LoVo (cell line): ENCODE measurements around the gene ZNF771.
A peak's percentile ranks its signal among the peaks of the same experiment; 100 is the strongest.
"Not testable (repeated sequence)": the region's sequence is repeated elsewhere in the genome, so short reads cannot be mapped to it uniquely, and the experiment has no call there.

Experiments used
- DNase-seq: peaks from one replicate; pipeline ENCODE4 v3.0.0-alpha.2; 2016; ENCODE audit warnings: low spot score

Gene ZNF771

GRCh38 chr16:30376461-30376902 is 30.9 kb upstream of the ZNF771 start:
- DNase-seq: no peak

GRCh38 chr16:30377050-30377811 is 30.2 kb upstream of the ZNF771 start:
- DNase-seq: no peak

GRCh38 chr16:30377812-30378235 is 29.6 kb upstream of the ZNF771 start:
- peak; percentile 87 for DNase-seq

GRCh38 chr16:30378236-30379157 is 28.9 kb upstream of the ZNF771 start:
- DNase-seq: peak; percentile 96

- DNase-seq: no peak
Observed at GRCh38 chr16:30379158-30379783, 28.1 kb upstream of the ZNF771 start.

- DNase-seq: no peak
Observed at GRCh38 chr16:30380072-30380802, 27.2 kb upstream of the ZNF771 start.

- DNase-seq: no peak
Observed at GRCh38 chr16:30380803-30381208, 26.6 kb upstream of the ZNF771 start.

GRCh38 chr16:30381291-30382041 is 25.9 kb upstream of the ZNF771 start:
- DNase-seq: no peak

- no peak for DNase-seq
Observed at GRCh38 chr16:30382111-30382881, 25.1 kb upstream of the ZNF771 start, which contains the start of gene SEPTIN1. SEPTIN1 (minus strand) TSS chr16:30382561; CDS start chr16:30382542, 19 bp downstream.

- no peak for DNase-seq
Observed at GRCh38 chr16:30383521-30383920, 23.9 kb upstream of the ZNF771 start.

- no peak for DNase-seq
Observed at GRCh38 chr16:30394592-30395154, 12.7 kb upstream of the ZNF771 start.

- peak; percentile 85 for DNase-seq
Observed at GRCh38 chr16:30395155-30395991, 12.0 kb upstream of the ZNF771 start, which contains the start of gene ZNF48. ZNF48 (plus strand) TSS chr16:30395420; CDS start chr16:30395795, 375 bp downstream.

GRCh38 chr16:30395992-30396585 is 11.3 kb upstream of the ZNF771 start:
- DNase-seq: no peak

GRCh38 chr16:30396627-30397026 is 10.8 kb upstream of the ZNF771 start:
- DNase-seq: not testable (repeated sequence)

GRCh38 chr16:30397056-30397455 is 10.3 kb upstream of the ZNF771 start:
- DNase-seq: no peak

- no peak for DNase-seq
Observed at GRCh38 chr16:30397776-30398660, 9.4 kb upstream of the ZNF771 start.
